H1 (cell line): ENCODE data around the gene CALM3. TPM values are rescaled to one million over a fixed set of nuclear protein-coding genes. Genes with fewer than 3 reads are reported as not detected.

Experiments used
- CTCF ChIA-PET: fragments of 300-600 bp; sonication (Branson Sonifier 250); formaldehyde crosslinking; loops from one replicate; lab custom pipeline; 2021; ENCODE audit not compliant: partially characterized antibody; lab: Charles Lee
- POLR2A ChIA-PET: fragments of 300-600 bp; sonication (Branson Sonifier 250); formaldehyde crosslinking; loops from one replicate; lab custom pipeline; 2021; ENCODE audit warnings: inconsistent platforms; ENCODE audit not compliant: partially characterized antibody; lab: Charles Lee
- DNase-seq, 2 experiments: peaks; one replicate each; pipeline versions ENCODE4 v3.0.0 to v3.0.0-alpha.2; 2010 to 2022; ENCODE audit warnings: low spot score in 2 of 2, low read depth in 1 of 2, mixed read lengths in 1 of 2
- FAIRE-seq: peaks from 2 replicates; lab custom pipeline; 2011; peaks lifted over from hg19 to GRCh38; lab: Jason Lieb, UNC
- H2AFZ ChIP-seq: 2 replicates; pipeline ENCODE4 v1.8.1; 2012; ENCODE audit warnings: low read length, inconsistent platforms
- H2AK5ac ChIP-seq: 2 replicates; pipeline ENCODE4 v1.6.1; 2013; ENCODE audit warnings: low read depth, low read length
- H2BK120ac ChIP-seq: replicated peaks from 2 replicates; pipeline ENCODE3; 2013; ENCODE audit warnings: low read depth, low read length, inconsistent platforms
- H2BK12ac ChIP-seq: 2 replicates; pipeline ENCODE4 v1.6.1; 2013; ENCODE audit warnings: low read depth, low read length
- H2BK15ac ChIP-seq: 2 replicates; pipeline ENCODE4 v1.6.1; 2013; ENCODE audit warnings: low read length
- H2BK20ac ChIP-seq: 2 replicates; pipeline ENCODE4 v1.6.1; 2013; ENCODE audit warnings: low read length
- H2BK5ac ChIP-seq: 2 replicates; pipeline ENCODE4 v1.6.1; 2013; ENCODE audit warnings: low read depth, low read length
- H3K14ac ChIP-seq: 2 replicates; pipeline ENCODE4 v1.6.1; 2013; ENCODE audit warnings: inconsistent platforms; ENCODE audit not compliant: insufficient read length
- H3K18ac ChIP-seq: 2 replicates; pipeline ENCODE4 v1.6.1; 2013; ENCODE audit warnings: low read length; ENCODE audit errors: extremely low read depth
- H3K23ac ChIP-seq: 2 replicates; pipeline ENCODE4 v1.6.1; 2013; ENCODE audit warnings: inconsistent platforms; ENCODE audit not compliant: insufficient read length
- H3K23me2 ChIP-seq: 2 replicates; pipeline ENCODE4 v1.6.1; 2013; ENCODE audit warnings: low read depth, low read length
- H3K27ac ChIP-seq: 2 replicates; pipeline ENCODE4 v1.6.1; 2011; ENCODE audit warnings: low read depth, low read length, inconsistent platforms
- H3K27me3 ChIP-seq, 4 experiments: replicated peaks in 1 of 4; 1 replicate in 1 of 4; 2 replicates in 3 of 4; pipeline versions ENCODE4 v1.6.1 to v1.8.1; 2011 to 2013; ENCODE audit warnings: low read length in 3 of 4, mild to moderate bottlenecking in 3 of 4, inconsistent platforms in 2 of 4, mixed read lengths in 2 of 4, moderate library complexity in 1 of 4; ENCODE audit not compliant: control insufficient read depth in 3 of 4, insufficient read depth in 3 of 4; ENCODE audit errors: extremely low read depth in 1 of 4
- H3K36me3 ChIP-seq, 4 experiments: 2 replicates each; pipeline versions ENCODE4 v1.6.1 to v1.8.1; 2011 to 2013; ENCODE audit warnings: mild to moderate bottlenecking in 4 of 4, low read length in 3 of 4, moderate library complexity in 2 of 4, control low read depth in 1 of 4, inconsistent platforms in 1 of 4; ENCODE audit not compliant: insufficient read depth in 4 of 4, control insufficient read depth in 2 of 4
- H3K4ac ChIP-seq: replicated peaks from 2 replicates; pipeline ENCODE3; 2013; ENCODE audit warnings: low read length, low read depth, mixed read lengths, inconsistent platforms; ENCODE audit not compliant: insufficient read length
- H3K4me1 ChIP-seq, 4 experiments: replicated peaks in 1 of 4; 1 replicate in 1 of 4; 2 replicates in 3 of 4; pipeline versions ENCODE4 v1.6.1 to v1.8.1; 2011 to 2013; ENCODE audit warnings: low read length in 3 of 4, inconsistent platforms in 2 of 4, mixed read lengths in 1 of 4; ENCODE audit not compliant: insufficient read depth in 4 of 4, control insufficient read depth in 3 of 4
- H3K4me2 ChIP-seq, 2 experiments: 2 replicates each; pipeline versions ENCODE4 v1.6.1 to v1.8.1; 2011 to 2013; ENCODE audit warnings: low read depth in 2 of 2, low read length in 2 of 2, control low read depth in 1 of 2, inconsistent platforms in 1 of 2, mild to moderate bottlenecking in 1 of 2; ENCODE audit not compliant: insufficient read depth in 1 of 2
- H3K4me3 ChIP-seq, 4 experiments: fragments of 200-600, 300-600 bp in 1 of 4; sonication (generic), shearing (Covaris generic), sonication (Bioruptor Twin) in 1 of 4; 2 replicates each; pipeline versions ENCODE4 v1.5.1 to v1.8.1; 2011 to 2016; ENCODE audit warnings: low read length in 4 of 4, low read depth in 3 of 4, control low read depth in 2 of 4, inconsistent platforms in 2 of 4, mild to moderate bottlenecking in 2 of 4, mixed read lengths in 1 of 4, moderate library complexity in 1 of 4; ENCODE audit not compliant: insufficient read depth in 2 of 4; ENCODE audit errors: extremely low read depth in 1 of 4
- H3K56ac ChIP-seq: replicated peaks from 2 replicates; pipeline ENCODE3; 2013; ENCODE audit warnings: low read depth, mild to moderate bottlenecking, mixed read lengths, low read length, inconsistent platforms; ENCODE audit not compliant: insufficient read length
- H3K79me1 ChIP-seq: 2 replicates; pipeline ENCODE4 v1.6.1; 2013; ENCODE audit warnings: low read depth, low read length, control low read depth
- H3K79me2 ChIP-seq, 2 experiments: 2 replicates each; pipeline versions ENCODE4 v1.6.1 to v1.8.1; 2012 to 2013; ENCODE audit warnings: low read length in 2 of 2, mild to moderate bottlenecking in 2 of 2, inconsistent platforms in 1 of 2; ENCODE audit not compliant: insufficient read depth in 2 of 2, control insufficient read depth in 1 of 2
- H3K9ac ChIP-seq, 4 experiments: replicated peaks in 1 of 4; 1 replicate in 1 of 4; 2 replicates in 3 of 4; pipeline versions ENCODE4 v1.6.1 to v1.8.1; 2011 to 2013; ENCODE audit warnings: low read depth in 3 of 4, low read length in 3 of 4, control low read depth in 2 of 4, mild to moderate bottlenecking in 2 of 4, moderate library complexity in 2 of 4, inconsistent platforms in 1 of 4; ENCODE audit errors: extremely low read depth in 1 of 4
- H3K9me3 ChIP-seq, 2 experiments: 2 replicates each; pipeline versions ENCODE4 v1.6.1 to v1.8.1; 2012 to 2013; ENCODE audit warnings: mild to moderate bottlenecking in 2 of 2, moderate library complexity in 2 of 2, control low read depth in 1 of 2, inconsistent platforms in 1 of 2, low read depth in 1 of 2, low read length in 1 of 2, mixed read lengths in 1 of 2; ENCODE audit not compliant: insufficient read depth in 2 of 2
- H4K20me1 ChIP-seq, 2 experiments: replicated peaks in 1 of 2; 2 replicates each; pipeline versions ENCODE3 to v1.8.1; 2011 to 2013; ENCODE audit warnings: inconsistent platforms in 2 of 2, low read length in 2 of 2, mild to moderate bottlenecking in 1 of 2; ENCODE audit not compliant: insufficient read depth in 2 of 2, control insufficient read depth in 1 of 2
- H4K5ac ChIP-seq: 2 replicates; pipeline ENCODE4 v1.6.1; 2013; ENCODE audit warnings: low read length, low read depth, mixed read lengths, inconsistent platforms; ENCODE audit not compliant: insufficient read length
- H4K8ac ChIP-seq: 2 replicates; pipeline ENCODE4 v1.8.0; 2013; ENCODE audit warnings: mild to moderate bottlenecking, moderate library complexity, low read length, inconsistent platforms; ENCODE audit not compliant: insufficient read depth; ENCODE audit errors: extremely low read depth
- H4K91ac ChIP-seq: replicated peaks from 2 replicates; pipeline ENCODE3; 2013; ENCODE audit warnings: low read length, mixed read lengths, inconsistent platforms; ENCODE audit not compliant: insufficient read length
- KDM1A ChIP-seq: fragments of 200-600, 300-600 bp; sonication (generic); IDR thresholded peaks from 2 replicates; pipeline ENCODE4 v1.7.1; 2016; ENCODE audit warnings: mild to moderate bottlenecking, low read length, borderline replicate concordance
- WGBS, 2 experiments: shearing (Covaris generic) in 1 of 2; methylation state at CpG; one replicate each; pipeline versions ENCODE4 v1.1.6 to v1.1.7; 2013 to 2015; ENCODE audit warnings: low lambda C conversion rate in 2 of 2, mixed read lengths in 2 of 2, inconsistent platforms in 1 of 2, low coverage in 1 of 2, missing lambda C conversion rate in 1 of 2; ENCODE audit not compliant: insufficient replicate concordance in 2 of 2, insufficient coverage in 1 of 2, insufficient read length in 1 of 2; ENCODE audit errors: extremely low coverage in 1 of 2, missing lambda C conversion rate in 1 of 2; 5-methylcytosine and 5-hydroxymethylcytosine counted together
- polyA plus RNA-seq, 7 experiments: library from polyadenylated mRNA; depleted of rRNA in 3 of 7; stranded (reverse) in 5 of 7; unstranded in 2 of 7; fragments of >200 nt in 5 of 7; fragments of 200-250 nt in 2 of 7; gene quantifications; 1 replicate in 5 of 7; 2 replicates in 1 of 7; 4 replicates in 1 of 7; pipeline versions ENCODE4 v1.2.1 to v1.2.3, GENCODE V29; 2011 to 2013; ENCODE audit warnings: missing spikeins in 2 of 7, mixed read lengths in 2 of 7
- total RNA-seq: library from RNA; stranded (reverse); fragmentation: NEBNext Ultra II Directional; extraction: Animal tissue kit (Norgen Biotek cat#: 25700); gene quantifications from 2 replicates; pipeline ENCODE4 v1.2.1, GENCODE V29; 2021

The CALM3 gene
- total and polyA plus RNA-seq, 2 of the 8 experiments (the other 6 are each of a cell fraction or from before 2014, with no cell fraction given), result 315 to 326 TPM

DNA sequence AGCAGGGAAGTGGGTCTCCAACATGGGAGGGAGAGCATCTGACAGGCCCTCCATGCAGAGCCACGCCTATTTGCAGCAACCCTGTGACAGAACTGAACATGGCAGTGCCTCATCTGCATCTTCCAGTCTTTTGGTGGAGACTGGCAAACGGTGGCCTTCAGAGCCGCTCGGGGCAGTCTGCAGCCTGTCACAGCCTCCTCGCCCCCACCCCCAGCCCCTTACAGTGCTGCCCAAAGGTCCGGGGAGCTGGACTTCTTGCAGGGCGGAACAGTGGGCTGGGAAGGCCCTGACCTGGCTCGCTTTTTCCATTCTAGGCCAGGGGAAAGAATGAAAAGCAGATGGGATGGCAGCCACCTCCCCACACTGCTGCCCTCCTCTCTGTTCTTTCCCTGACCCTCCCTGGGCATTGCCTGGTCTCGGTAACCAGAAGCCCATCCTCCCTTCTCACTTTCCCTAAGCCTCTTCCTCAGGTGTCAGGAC lies 2.7 kb downstream of the CALM3 start:
- Histone ChIP-seq H2BK120ac (no peak overlapping the region), H3K9ac (no peak overlapping the region), H4K8ac (no peak overlapping the region), H3K27me3 (no peaks in the 10 kb centered on the region), H3K36me3 (peaks cover 9 to 33% (median 29%) of the 10 kb centered on the region in 4 experiments; a peak in 7 of 8 replicates), H2BK20ac (no peak overlapping the region), H2BK12ac (no peak overlapping the region), H3K56ac (no peak overlapping the region), H3K79me1 (peaks cover 16% of the 10 kb centered on the region), H3K9me3 (no peaks in the 10 kb centered on the region), H4K91ac (no peak overlapping the region), H3K14ac (no peak overlapping the region), H3K4me1 (peaks cover 0 to 19% (median 9%) of the 10 kb centered on the region in 4 experiments; a peak in 5 of 7 replicates), H3K23ac (no peak overlapping the region), H3K79me2 (peaks cover 15 to 36% of the 10 kb centered on the region in 2 experiments), H4K5ac (no peak overlapping the region), H2AK5ac (no peak overlapping the region), H3K23me2 (peaks cover 11% of the 10 kb centered on the region), H2AFZ (no peak overlapping the region), H2BK15ac (no peak overlapping the region), H3K27ac (no peak overlapping the region), H3K4ac (no peak overlapping the region), H3K4me3 (no peak overlapping the region), H3K18ac (no peak overlapping the region), H4K20me1 (peaks cover 20 to 37% of the 10 kb centered on the region in 2 experiments), H3K4me2 (peak overlapping the region; percentile 15 to 93; a peak in 1 of 4 replicates), H2BK5ac (no peak overlapping the region)
- DNase-seq, result no peak
- CTCF ChIA-PET, result interaction anchor here (1.3 to 2.5 kb wide), 6 partner anchors 10 to 58 kb away, joined by 4 to 11 read pairs (median 7); partner anchors contain the start of gene DACT3
- POLR2A ChIA-PET, result interaction anchor here (0.6 to 4.2 kb wide), 2 partner anchors 7 to 133 kb away, joined by 3 to 28 read pairs; partner anchors contain the start of gene PNMA8A
- no peak for FAIRE-seq
- WGBS, 2 experiments, result 86% methylated on average over 8 of the region's 9 CpGs; no CpG with 5 or more reads in 1 of the 2 experiments
- no peak for TF ChIP-seq KDM1A
